ENCODE measurements around the gene ZNF691. TPM values are rescaled to one million over a fixed set of nuclear protein-coding genes. Genes with fewer than 3 reads are reported as not detected.

Gene ZNF691
- total RNA-seq, 4 donors from 2014 or later, result 10.0 to 14.2 (median 12.7) TPM

DNA sequence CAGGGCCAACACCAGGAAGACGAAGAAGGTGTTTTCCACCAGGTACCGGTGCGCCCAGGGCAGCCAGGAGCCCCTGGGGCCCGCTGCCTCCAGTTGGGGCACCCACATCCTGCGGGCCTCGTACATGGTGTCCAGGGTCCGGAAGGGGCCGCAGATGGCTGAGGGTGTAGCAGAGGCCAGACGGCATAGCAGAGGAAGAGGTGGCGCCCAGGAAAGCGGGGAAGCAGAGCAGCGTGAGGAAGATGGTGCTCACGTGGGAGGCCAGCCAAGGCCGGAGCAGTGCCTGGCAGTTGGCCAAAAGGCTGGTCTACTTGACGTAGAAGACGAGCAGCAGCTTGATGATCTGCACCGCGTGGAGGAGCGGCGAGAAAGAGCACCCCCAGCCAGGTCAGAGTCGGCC, 40.4 kb downstream of the ZNF691 start:
- no peaks in the 10 kb centered on the region for H3K36me3 ChIP-seq
- H3K9me3 ChIP-seq, result no peaks in the 10 kb centered on the region
- TF ChIP-seq POLR2A (IDR thresholded peaks at IDR 0.05; ENCODE audit: low read depth) (no peak), EP300 (IDR thresholded peaks at IDR 0.05) (no peak), POLR2AphosphoS5 (IDR thresholded peaks at IDR 0.05) (no peak)
- TF ChIP-seq, protein P1, sequence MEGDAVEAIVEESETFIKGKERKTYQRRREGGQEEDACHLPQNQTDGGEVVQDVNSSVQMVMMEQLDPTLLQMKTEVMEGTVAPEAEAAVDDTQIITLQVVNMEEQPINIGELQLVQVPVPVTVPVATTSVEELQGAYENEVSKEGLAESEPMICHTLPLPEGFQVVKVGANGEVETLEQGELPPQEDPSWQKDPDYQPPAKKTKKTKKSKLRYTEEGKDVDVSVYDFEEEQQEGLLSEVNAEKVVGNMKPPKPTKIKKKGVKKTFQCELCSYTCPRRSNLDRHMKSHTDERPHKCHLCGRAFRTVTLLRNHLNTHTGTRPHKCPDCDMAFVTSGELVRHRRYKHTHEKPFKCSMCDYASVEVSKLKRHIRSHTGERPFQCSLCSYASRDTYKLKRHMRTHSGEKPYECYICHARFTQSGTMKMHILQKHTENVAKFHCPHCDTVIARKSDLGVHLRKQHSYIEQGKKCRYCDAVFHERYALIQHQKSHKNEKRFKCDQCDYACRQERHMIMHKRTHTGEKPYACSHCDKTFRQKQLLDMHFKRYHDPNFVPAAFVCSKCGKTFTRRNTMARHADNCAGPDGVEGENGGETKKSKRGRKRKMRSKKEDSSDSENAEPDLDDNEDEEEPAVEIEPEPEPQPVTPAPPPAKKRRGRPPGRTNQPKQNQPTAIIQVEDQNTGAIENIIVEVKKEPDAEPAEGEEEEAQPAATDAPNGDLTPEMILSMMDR (IDR thresholded peaks at IDR 0.05), result no peak
- no peaks in the 10 kb centered on the region for H3K4me1 ChIP-seq
- H3K27ac ChIP-seq (replicated peaks in 1 of 4), result no peak overlapping the region
- no peak for DNase-seq (ENCODE audit: extremely low spot score)
- WGBS, result 63% methylated on average over 17 of the region's 21 CpGs
- no peaks in the 10 kb centered on the region for H3K27me3 ChIP-seq
- no peak overlapping the region for H3K4me3 ChIP-seq
- intact Hi-C loops (cut with DNase I), result no loop called here

DNA sequence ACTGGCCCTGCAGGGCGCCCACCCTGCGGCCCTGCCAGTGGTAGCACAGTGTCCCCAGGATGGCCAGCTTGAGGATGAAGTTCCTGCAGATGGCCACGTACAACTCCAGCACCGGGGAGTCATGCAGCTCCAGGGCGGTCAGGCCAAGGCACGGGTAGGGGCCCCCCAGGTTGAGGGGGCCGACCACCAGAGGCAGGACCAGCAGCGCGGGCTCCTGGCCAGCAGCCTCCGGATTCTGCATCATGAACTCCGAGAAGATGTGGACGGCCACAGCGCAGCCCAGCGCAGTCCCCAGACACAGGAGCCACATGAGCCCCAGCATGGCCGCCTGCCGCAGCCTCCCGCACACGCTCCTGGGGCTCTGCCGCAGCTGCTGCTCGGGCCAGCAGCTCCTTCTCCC, 41.0 kb downstream of the ZNF691 start:
- Histone ChIP-seq H3K36me3 (no peaks in the 10 kb centered on the region), H3K27ac (replicated peaks in 1 of 4) (no peak overlapping the region), H3K9me3 (no peaks in the 10 kb centered on the region), H3K4me1 (no peaks in the 10 kb centered on the region), H3K27me3 (no peaks in the 10 kb centered on the region), H3K4me3 (no peak overlapping the region)
- 92% methylated on average over 8 of the region's 20 CpGs for WGBS
- DNase-seq (ENCODE audit: extremely low spot score), result no peak
- TF ChIP-seq EP300 (IDR thresholded peaks at IDR 0.05) (no peak), POLR2AphosphoS5 (IDR thresholded peaks at IDR 0.05) (no peak), POLR2A (IDR thresholded peaks at IDR 0.05; ENCODE audit: low read depth) (no peak)
- TF ChIP-seq, protein P1 (IDR thresholded peaks at IDR 0.05), result no peak
- intact Hi-C loops (cut with DNase I), result no loop called here

DNA sequence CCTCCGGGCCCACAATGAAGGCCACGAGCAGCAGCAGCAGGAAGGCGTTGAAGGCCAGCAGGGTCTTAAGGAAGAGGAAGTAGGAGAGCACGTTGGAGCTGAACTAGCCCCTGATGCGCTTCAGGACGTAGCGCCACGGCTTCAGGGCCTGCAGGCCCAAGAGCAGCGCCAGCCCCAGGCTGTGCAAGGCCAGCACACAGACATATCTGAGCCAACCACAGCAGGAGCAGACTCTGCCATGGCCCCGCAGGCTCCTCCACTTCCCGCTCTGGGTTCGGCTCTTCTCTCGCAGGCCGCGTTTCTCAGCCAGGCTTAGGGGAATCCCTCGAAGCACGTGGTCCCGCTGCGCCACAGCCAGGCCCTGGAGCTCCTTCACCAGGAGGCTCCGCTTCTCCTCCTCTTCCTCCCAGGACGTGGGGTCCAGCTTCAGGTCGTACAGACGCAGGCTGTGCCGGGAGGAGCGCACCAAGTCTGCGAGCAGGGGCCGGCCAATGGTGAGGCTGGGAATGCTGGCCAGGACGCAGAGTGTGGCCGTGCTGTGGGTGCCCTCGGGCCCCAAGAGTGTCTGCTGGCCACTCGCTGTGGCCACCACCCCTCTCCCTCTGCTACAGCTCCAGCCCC, 41.7 kb downstream of the ZNF691 start:
- no peaks in the 10 kb centered on the region for H3K9me3 ChIP-seq
- H3K27ac ChIP-seq (replicated peaks in 1 of 4), result no peak overlapping the region
- H3K36me3 ChIP-seq, result no peaks in the 10 kb centered on the region
- no peaks in the 10 kb centered on the region for H3K27me3 ChIP-seq
- DNase-seq (ENCODE audit: extremely low spot score), result no peak
- H3K4me3 ChIP-seq, result no peak overlapping the region
- 94% methylated on average over 30 of the region's 31 CpGs for WGBS
- TF ChIP-seq EP300 (IDR thresholded peaks at IDR 0.05), result no peak
- no peak for TF ChIP-seq POLR2AphosphoS5 (IDR thresholded peaks at IDR 0.05)
- TF ChIP-seq, protein P1 (IDR thresholded peaks at IDR 0.05), result no peak
- no peak for TF ChIP-seq POLR2A (IDR thresholded peaks at IDR 0.05; ENCODE audit: low read depth)
- intact Hi-C loops (cut with DNase I), result no loop called here
- no peaks in the 10 kb centered on the region for H3K4me1 ChIP-seq

DNA sequence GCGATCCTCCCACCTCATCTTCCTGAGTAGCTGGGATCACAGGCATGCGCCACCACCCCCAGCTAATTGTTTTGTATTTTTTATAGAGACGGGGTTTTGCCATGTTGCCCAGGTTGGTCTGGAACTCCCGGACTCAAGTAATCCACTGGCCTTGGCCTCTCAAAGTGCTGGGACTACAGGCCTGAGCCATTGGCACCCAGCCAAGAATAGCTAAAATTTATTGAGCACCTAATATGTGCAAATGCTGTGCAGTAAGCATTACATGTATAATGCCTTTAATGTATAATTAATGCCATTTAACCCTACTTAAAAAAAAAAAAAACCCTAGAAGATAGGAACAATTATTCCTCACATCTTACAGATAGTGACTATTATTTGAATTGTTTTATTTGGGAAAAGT, 42.9 kb downstream of the ZNF691 start:
- no peak for DNase-seq (ENCODE audit: extremely low spot score)
- TF ChIP-seq POLR2A (IDR thresholded peaks at IDR 0.05; ENCODE audit: low read depth) (no peak), EP300 (IDR thresholded peaks at IDR 0.05) (no peak), POLR2AphosphoS5 (IDR thresholded peaks at IDR 0.05) (no peak)
- TF ChIP-seq, protein P1 (IDR thresholded peaks at IDR 0.05), result no peak
- Histone ChIP-seq H3K4me3 (no peak overlapping the region), H3K9me3 (no peaks in the 10 kb centered on the region), H3K27ac (replicated peaks in 1 of 4) (no peak overlapping the region), H3K36me3 (no peaks in the 10 kb centered on the region), H3K4me1 (no peaks in the 10 kb centered on the region), H3K27me3 (no peaks in the 10 kb centered on the region)
- 76% methylated on average over 4 of the region's 4 CpGs for WGBS
- intact Hi-C loops (cut with DNase I), result no loop called here

All from esophagus muscularis mucosa (tissue), 4 donors.